A549 (cell line): ENCODE results near the gene UBAP2. TPM values are rescaled to one million over a fixed set of nuclear protein-coding genes. Genes with fewer than 3 reads are reported as not detected.

Experiments used
- ATAC-seq, 2 experiments: fragments of 200-7000 bp in 1 of 2; fragments of >200 bp in 1 of 2; cut with Nextera tagmentation in 1 of 2; cut with Tn5 transposase in 1 of 2; 3 replicates each; pipeline versions ENCODE4 v1.8.0 to v1.9.1; 2018 to 2020; ENCODE audit warnings: mild to moderate bottlenecking in 1 of 2, moderate library complexity in 1 of 2
- CTCF ChIA-PET: fragments of 300-600 bp; sonication (Branson Sonifier 250); formaldehyde crosslinking; extraction: SDS; loops from one replicate; lab custom pipeline; 2021; ENCODE audit warnings: antibody characterized with exemption, inconsistent platforms; lab: Yijun Ruan, JAX
- POLR2A ChIA-PET: fragments of 350-600 bp; formaldehyde crosslinking; extraction: SDS; loops from one replicate; lab custom pipeline; 2021; ENCODE audit warnings: antibody characterized with exemption, inconsistent platforms; lab: Yijun Ruan, JAX
- DNase-seq, 2 experiments: peaks; one replicate each; pipeline versions ENCODE4 v3.0.0 to v3.0.0-alpha.2; 2011 to 2016; ENCODE audit warnings: low read depth in 1 of 2, low spot score in 1 of 2
- FAIRE-seq: peaks from 2 replicates; lab custom pipeline; 2011; peaks lifted over from hg19 to GRCh38; lab: Jason Lieb, UNC
- H3K27ac ChIP-seq, 2 experiments: fragments of >200 bp; sonication (Bioruptor Twin); formaldehyde crosslinking; 3 replicates each; pipeline ENCODE4 v1.5.1; 2016 to 2017
- H3K4me1 ChIP-seq: fragments of >200 bp; sonication (Bioruptor Twin); formaldehyde crosslinking; 3 replicates; pipeline ENCODE4 v1.6.1; 2016
- H3K4me2 ChIP-seq: fragments of >200 bp; sonication (Bioruptor Twin); formaldehyde crosslinking; 3 replicates; pipeline ENCODE4 v1.6.1; 2016
- H3K4me3 ChIP-seq: fragments of >200 bp; sonication (Bioruptor Twin); formaldehyde crosslinking; 3 replicates; pipeline ENCODE4 v1.5.1; 2016
- H3K9me3 ChIP-seq: fragments of >200 bp; sonication (Bioruptor Twin); formaldehyde crosslinking; 3 replicates; pipeline ENCODE4 v1.6.1; 2016
- CEBPB ChIP-seq, 2 experiments: fragments of >200 bp in 1 of 2; sonication (Bioruptor Twin) in 1 of 2; formaldehyde crosslinking in 1 of 2; IDR thresholded peaks; 2 replicates each; pipeline ENCODE4 v1.6.1; 2012 to 2016
- EHMT2 ChIP-seq: fragments of 200-600 bp; sonication (generic); IDR thresholded peaks from 2 replicates; pipeline ENCODE4 v1.6.1; 2016; ENCODE audit warnings: antibody characterized with exemption, low read depth, mild to moderate bottlenecking, moderate library complexity
- EP300 ChIP-seq, 2 experiments: fragments of >200 bp; sonication (Bioruptor Twin); formaldehyde crosslinking; IDR thresholded peaks; 2 replicates in 1 of 2; 3 replicates in 1 of 2; pipeline ENCODE4 v1.6.1; 2016 to 2017
- ESRRA ChIP-seq: fragments of 150-350 bp; IDR thresholded peaks from 2 replicates; pipeline ENCODE4 v1.6.1; 2014; ENCODE audit warnings: mild to moderate bottlenecking, low read length, borderline replicate concordance
- FOSB ChIP-seq: fragments of 250-450 bp; sonication (Bioruptor Pico); IDR thresholded peaks from 2 replicates; pipeline ENCODE4 v1.5.0; 2020; ENCODE audit warnings: mild to moderate bottlenecking, moderate library complexity
- FOSL2 ChIP-seq, 2 experiments: fragments of 450-650 bp in 1 of 2; fragments of >200 bp in 1 of 2; sonication (Bioruptor Twin) in 1 of 2; formaldehyde crosslinking; IDR thresholded peaks; 2 replicates each; pipeline versions ENCODE4 v1.5.0 to v1.6.1; 2016 to 2020; ENCODE audit warnings: mild to moderate bottlenecking in 1 of 2, moderate library complexity in 1 of 2
- FOXS1 ChIP-seq: fragments of 250-450 bp; sonication (Bioruptor Pico); IDR thresholded peaks from 2 replicates; pipeline ENCODE4 v1.5.0; 2020; ENCODE audit warnings: mild to moderate bottlenecking, moderate library complexity
- GATA3 ChIP-seq: IDR thresholded peaks from 2 replicates; pipeline ENCODE4 v1.6.1; 2012; ENCODE audit warnings: borderline replicate concordance
- HDAC2 ChIP-seq: fragments of 200-600 bp; sonication (generic); IDR thresholded peaks from 2 replicates; pipeline ENCODE4 v1.6.1; 2016
- HOXB5 ChIP-seq: fragments of 250-450 bp; sonication (Bioruptor Pico); IDR thresholded peaks from 2 replicates; pipeline ENCODE4 v1.5.0; 2020; ENCODE audit warnings: mild to moderate bottlenecking, moderate library complexity
- KDM1A ChIP-seq: fragments of 200-600 bp; sonication (generic); IDR thresholded peaks from 2 replicates; pipeline ENCODE4 v1.6.1; 2016; ENCODE audit warnings: low read depth, mild to moderate bottlenecking
- MYC ChIP-seq: IDR thresholded peaks from 2 replicates; pipeline ENCODE4 v1.6.1; 2012; ENCODE audit warnings: mild to moderate bottlenecking, inconsistent platforms, low read length, improper control_type of control experiment, borderline replicate concordance
- NR3C1 ChIP-seq: fragments of >200 bp; sonication (Bioruptor Twin); formaldehyde crosslinking; IDR thresholded peaks from 3 replicates; pipeline ENCODE4 v1.6.1; 2017
- RAD21 ChIP-seq, 2 experiments: fragments of >200 bp in 1 of 2; sonication (Bioruptor Twin) in 1 of 2; formaldehyde crosslinking in 1 of 2; IDR thresholded peaks in 1 of 2; conservative IDR thresholded peaks in 1 of 2; 2 replicates in 1 of 2; 3 replicates in 1 of 2; pipeline ENCODE4 v1.6.1; 2012 to 2018; ENCODE audit warnings: inconsistent platforms in 1 of 2
- ZC3H11A ChIP-seq: fragments of 450-650 bp; IDR thresholded peaks from 2 replicates; pipeline ENCODE4 v1.6.1; 2014; ENCODE audit warnings: antibody characterized with exemption, mild to moderate bottlenecking
- ZNF302 ChIP-seq: fragments of 250-450 bp; sonication (Bioruptor Pico); IDR thresholded peaks from 2 replicates; pipeline ENCODE4 v1.9.0; 2021; ENCODE audit warnings: inconsistent platforms, mild to moderate bottlenecking, moderate library complexity
- WGBS: methylation state at CpG from one replicate; pipeline ENCODE4 v1.1.6; 2017; ENCODE audit errors: missing lambda C conversion rate; 5-methylcytosine and 5-hydroxymethylcytosine counted together
- polyA plus RNA-seq, 4 experiments: library from polyadenylated mRNA; depleted of rRNA in 3 of 4; stranded (reverse); fragments of >200 nt; fragmentation: RNase III in 1 of 4; extraction: RNeasy Plus Mini Kit Qiagen cat#74134 plus additional on column Dnase treatment in 1 of 4; gene quantifications; 2 replicates in 3 of 4; 3 replicates in 1 of 4; pipeline ENCODE4 v1.2.3, GENCODE V29; 2011 to 2017

The UBAP2 gene
- polyA plus RNA-seq, 2 of the 4 experiments (the other 2 are of a cell fraction), result 25.0 to 29.5 TPM

- ATAC-seq (no peak), DNase-seq (no peak), FAIRE-seq (no peak)
- Histone ChIP-seq H3K27ac (no peak overlapping the region), H3K4me2 (no peak overlapping the region), H3K9me3 (no peaks in the 10 kb centered on the region), H3K4me3 (no peak overlapping the region), H3K4me1 (no peaks in the 10 kb centered on the region)
- 89% methylated on average over 6 of the region's 6 CpGs for WGBS
- POLR2A ChIA-PET, result interaction anchor here (1.9 kb wide), 1 partner anchor 37 kb away, joined by 4 read pairs; the partner anchor contains the start of gene UBAP2
- TF ChIP-seq HOXB5 (CRISPR knock-in tag) (no peak), MYC (no peak), ZC3H11A (no peak), ZNF302 (CRISPR knock-in tag) (no peak), HDAC2 (no peak), EHMT2 (no peak), CEBPB (IDR thresholded peaks at IDR 0.05) (no peak), RAD21 (conservative IDR thresholded peaks at IDR 0.05 in 1 of 2, IDR thresholded peaks at IDR 0.05 in 1 of 2) (no peak), NR3C1 (no peak), KDM1A (no peak), FOSB (CRISPR knock-in tag) (no peak)
- CTCF ChIA-PET, result interaction anchor here (0.6 to 5.2 kb wide), 7 partner anchors 10 to 457 kb away, joined by 3 to 31 read pairs (median 3); no protein-coding TSS in a partner anchor
These were observed 37.2 kb upstream of the UBAP2 start for GRCh38 chr9:34085581-34086500.

- WGBS, result 91% methylated on average over 1 of the region's 1 CpG
- no peak for FAIRE-seq
- no peaks in the 10 kb centered on the region for H3K4me1 ChIP-seq
- DNase-seq, result no peak
- ChIA-PET POLR2A (interaction anchor here (1.9 kb wide), 1 partner anchor 36 kb away, joined by 4 read pairs; the partner anchor contains the start of gene UBAP2), CTCF (interaction anchor here (0.6 to 5.2 kb wide), 5 partner anchors 11 to 169 kb away, joined by 3 to 31 read pairs (median 3); no protein-coding TSS in a partner anchor)
- H3K4me3 ChIP-seq, result no peak overlapping the region
- TF ChIP-seq ESRRA (no peak), EHMT2 (no peak), FOXS1 (CRISPR knock-in tag) (no peak), EP300 (IDR thresholded peaks at IDR 0.05) (no peak), GATA3 (no peak)
- ATAC-seq, result no peak; a peak in 1 of 6 replicates
- H3K4me2 ChIP-seq, result no peak overlapping the region
- no peak overlapping the region for H3K27ac ChIP-seq
- no peaks in the 10 kb centered on the region for H3K9me3 ChIP-seq
These were observed 35.9 kb upstream of the UBAP2 start for GRCh38 chr9:34084562-34084961.

GRCh38 chr9:34079181-34079580 is 30.5 kb upstream of the UBAP2 start:
- peaks cover 9% of the 10 kb centered on the region; the same call in 2 of the 3 replicates for H3K4me1 ChIP-seq
- H3K4me2 ChIP-seq, result 0 out of 3 replicates have a peak overlapping the region, but pooled peaks have one; percentile 8
- TF ChIP-seq FOSL2 (IDR thresholded peaks at IDR 0.05) (0 out of 2 replicates have a peak, but pooled peaks have one; percentile 27), FOSL2 (CRISPR knock-in tag; IDR thresholded peaks at IDR 0.05) (peak; percentile 83), MYC (no peak)
- POLR2A ChIA-PET, result interaction anchor here (0.6 kb wide), 2 partner anchors 22 to 259 kb away, joined by 3 read pairs; no protein-coding TSS in a partner anchor
- 50% methylated on average over 2 of the region's 2 CpGs for WGBS
- ATAC-seq, result peak; percentile 53 to 80
- H3K9me3 ChIP-seq, result no peaks in the 10 kb centered on the region
- CTCF ChIA-PET, result interaction anchor here (0.6 to 3.1 kb wide), 5 partner anchors 15 to 174 kb away, joined by 3 to 17 read pairs (median 5); no protein-coding TSS in a partner anchor
- H3K4me3 ChIP-seq, result no peak overlapping the region
- peak; percentile 62 to 73 for DNase-seq
- H3K27ac ChIP-seq, result no peak overlapping the region
- no peak for FAIRE-seq
